Erythroblast (primary cell): ENCODE results near the gene ACACB.

ENCODE experiments used
- DNase-seq, 2 experiments: peaks; one replicate each; lab custom pipeline; 2025; lab: John Stamatoyannopoulos, UW
- GATA1 ChIP-seq: IDR thresholded peaks from 2 replicates; pipeline ENCODE4 v1.6.1; 2011; ENCODE audit warnings: low read depth, mild to moderate bottlenecking, control low read depth, low read length, moderate library complexity
- POLR2A ChIP-seq: IDR thresholded peaks from 2 replicates; pipeline ENCODE4 v1.6.1; 2011; ENCODE audit warnings: mild to moderate bottlenecking, low read length

ACACB gene

DNA sequence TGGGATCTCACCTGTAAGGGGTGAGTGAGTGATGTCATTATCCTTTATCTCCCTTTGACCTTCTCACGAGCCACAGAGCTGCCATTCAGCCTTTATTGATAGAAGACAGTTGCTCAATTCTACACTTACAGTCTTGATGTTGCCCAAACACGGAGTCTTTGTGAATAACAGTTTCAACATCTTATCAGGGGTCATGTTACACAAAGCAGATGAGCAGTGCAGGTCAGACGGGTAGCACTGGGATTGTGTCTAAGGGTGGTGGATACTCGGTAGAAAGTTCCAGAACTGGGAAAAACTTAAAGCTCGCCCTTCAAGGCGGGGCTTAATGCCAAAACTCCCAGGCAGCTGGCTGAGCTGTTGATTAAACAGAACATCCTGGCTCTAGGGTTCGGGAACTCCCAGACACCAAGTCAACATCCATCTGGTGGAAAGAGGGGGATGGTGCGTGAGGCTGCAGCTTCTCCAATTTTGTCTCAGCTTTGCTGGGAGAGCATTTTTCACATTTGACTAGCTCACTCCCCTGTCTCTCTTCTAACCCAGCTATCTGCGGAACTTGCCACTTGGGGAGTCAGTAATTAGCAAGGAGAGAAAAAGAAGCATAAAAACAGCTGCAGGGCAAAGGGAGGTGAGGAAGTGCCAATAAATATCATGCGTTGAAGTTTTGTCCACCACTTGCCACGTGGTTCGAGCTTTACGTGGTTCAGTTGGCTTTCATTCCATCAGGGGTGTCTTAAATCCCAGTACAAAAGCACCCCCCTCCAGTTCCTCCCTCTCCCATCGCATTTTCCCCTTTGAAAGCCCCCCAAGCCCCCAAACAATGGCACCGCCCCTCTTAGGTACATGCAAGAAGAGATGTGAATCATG is 161.7 kb downstream of the ACACB start:
- TF ChIP-seq GATA1 (no peak), POLR2A (no peak)
- no peak for DNase-seq

- DNase-seq = no peak
- TF ChIP-seq GATA1 (no peak), POLR2A (no peak)
Measured at GRCh38 chr12:109278912-109279311, 162.5 kb downstream of the ACACB start.

DNA sequence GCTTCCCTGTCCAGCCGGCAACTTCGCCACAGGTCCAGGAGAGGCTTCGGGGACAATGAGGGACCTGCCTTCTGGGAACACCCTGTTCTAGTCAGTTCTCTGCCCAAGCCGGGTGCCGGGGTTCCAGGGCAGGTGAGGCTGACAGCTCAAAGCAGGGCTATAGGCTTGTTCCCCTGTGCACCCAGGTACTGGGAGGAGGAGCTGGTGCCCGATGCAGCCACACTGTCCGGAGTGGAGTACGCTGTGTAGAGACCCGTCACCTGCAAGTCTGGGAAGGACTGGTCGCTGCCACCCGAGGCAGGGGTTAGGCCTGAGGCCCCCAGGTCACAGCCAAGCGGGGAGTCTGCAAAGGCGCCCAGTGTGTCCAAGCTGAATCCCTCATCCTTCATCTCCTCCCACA is 163.1 kb downstream of the ACACB start:
- TF ChIP-seq POLR2A (no peak), GATA1 (no peak)
- no peak for DNase-seq

GRCh38 chr12:109281452-109281851 is 165.1 kb downstream of the ACACB start:
- DNase-seq = no peak
- TF ChIP-seq GATA1 = no peak
- no peak for TF ChIP-seq POLR2A

GRCh38 chr12:109284392-109284791 is 168.0 kb downstream of the ACACB start:
- TF ChIP-seq POLR2A (no peak), GATA1 (no peak)
- no peak for DNase-seq

- TF ChIP-seq GATA1 (no peak), POLR2A (no peak)
- DNase-seq = no peak
Measured at GRCh38 chr12:109286252-109286651, 169.9 kb downstream of the ACACB start.

- no peak for TF ChIP-seq POLR2A
- TF ChIP-seq GATA1 = no peak
- no peak for DNase-seq
Measured at GRCh38 chr12:109286652-109287051, 170.3 kb downstream of the ACACB start.

DNA sequence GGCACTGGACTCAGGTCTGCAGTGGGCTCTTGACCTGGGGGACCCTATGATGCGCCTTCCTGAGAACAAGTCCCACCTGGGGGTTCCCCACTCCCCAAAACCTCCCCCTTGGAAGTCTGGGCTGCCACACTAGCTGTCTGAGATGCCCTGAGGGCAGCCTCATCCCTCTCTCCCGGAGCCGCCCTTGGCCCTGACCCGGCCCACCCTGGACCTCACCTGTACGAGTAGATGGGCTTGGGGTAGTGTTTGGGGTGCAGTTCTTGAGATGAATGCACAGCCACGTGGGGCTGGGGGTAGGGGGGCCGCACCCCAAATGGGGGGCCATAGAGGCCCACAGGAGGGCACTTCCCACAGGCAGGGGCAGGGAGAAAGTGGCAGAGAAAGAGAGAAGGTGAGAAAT is 170.8 kb downstream of the ACACB start:
- no peak for TF ChIP-seq GATA1
- TF ChIP-seq POLR2A = no peak
- no peak for DNase-seq

DNA sequence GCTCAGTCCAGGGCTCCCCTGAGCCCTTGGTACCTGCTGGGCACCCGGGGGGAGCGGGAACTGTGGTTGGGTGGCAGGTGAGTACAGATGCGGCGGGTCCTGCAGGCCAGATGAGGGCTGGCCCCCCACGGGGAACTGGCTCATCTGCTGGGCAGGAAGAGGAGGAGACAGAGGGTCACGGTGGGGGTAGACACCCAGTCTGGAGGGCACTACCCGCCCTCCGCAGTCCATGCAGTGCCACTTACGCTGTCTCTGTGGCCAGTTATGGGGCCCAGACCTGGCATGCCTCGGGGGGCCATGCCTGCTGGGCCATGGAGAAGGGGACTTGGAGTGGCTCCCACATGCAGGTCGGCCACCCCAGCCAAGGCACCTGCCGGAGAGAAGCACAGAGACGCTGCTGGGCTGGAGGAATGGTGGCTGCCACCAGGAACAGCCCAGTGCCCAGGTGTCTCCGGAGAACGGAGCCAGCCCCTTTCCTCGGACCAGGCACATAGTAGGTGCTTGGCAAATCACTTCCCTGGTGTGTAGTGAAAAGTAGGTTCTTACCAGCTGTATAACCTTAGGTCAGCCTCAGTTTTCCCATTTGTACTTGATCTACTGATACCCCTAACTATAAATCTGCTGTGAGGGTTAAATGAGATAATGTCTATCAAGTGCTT is 171.6 kb downstream of the ACACB start:
- no peak for TF ChIP-seq GATA1
- TF ChIP-seq POLR2A = no peak
- no peak for DNase-seq

DNA sequence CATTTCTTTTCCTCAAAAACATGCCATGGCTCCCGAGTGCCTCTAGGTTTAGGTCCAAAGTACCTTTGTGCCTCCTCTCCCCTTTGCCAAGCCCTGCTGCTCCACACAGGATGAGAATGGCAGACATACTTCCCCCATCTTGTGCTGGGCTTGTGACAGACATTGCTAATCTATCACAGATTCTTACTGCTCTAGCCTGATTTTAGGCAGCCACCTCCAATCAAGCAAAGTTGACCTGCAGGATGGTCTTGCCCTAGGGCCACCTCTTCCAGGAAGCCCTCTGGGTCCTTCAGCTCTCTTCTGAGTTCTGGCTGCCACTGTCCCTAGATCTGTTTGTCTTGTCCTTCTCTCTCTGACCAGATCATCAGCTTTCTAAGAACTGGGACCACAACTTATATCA is 172.2 kb downstream of the ACACB start:
- TF ChIP-seq POLR2A (no peak), GATA1 (no peak)
- no peak for DNase-seq

- no peak for TF ChIP-seq POLR2A
- TF ChIP-seq GATA1 = no peak
- no peak for DNase-seq
Measured at GRCh38 chr12:109289004-109289403, 172.6 kb downstream of the ACACB start.

- no peak for DNase-seq
- TF ChIP-seq GATA1 (no peak), POLR2A (no peak)
Measured at GRCh38 chr12:109289551-109289950, 173.2 kb downstream of the ACACB start.

DNA sequence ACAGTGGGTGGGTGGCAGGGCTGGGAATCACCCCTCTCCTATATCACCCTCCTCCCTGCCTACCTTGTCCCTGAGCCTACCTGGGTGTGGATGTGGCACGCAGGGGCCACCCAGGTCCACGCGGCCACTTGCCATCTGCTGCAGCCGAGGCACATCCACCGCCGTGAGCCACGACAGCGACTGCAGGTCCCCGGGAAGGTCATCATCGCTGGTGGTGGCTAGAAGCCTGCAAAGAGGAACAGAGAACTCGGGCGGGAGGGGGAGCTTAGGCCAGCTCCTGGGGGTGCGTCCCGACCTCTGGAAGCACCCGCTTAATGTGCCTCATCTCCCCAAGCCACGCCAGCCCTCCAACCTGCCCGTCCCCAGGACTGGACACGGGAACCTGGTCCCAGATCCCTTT is 173.7 kb downstream of the ACACB start:
- DNase-seq = no peak
- TF ChIP-seq POLR2A (no peak), GATA1 (no peak)

GRCh38 chr12:109291117-109291516 is 174.7 kb downstream of the ACACB start:
- DNase-seq = no peak

More at GRCh38 chr12:109291117-109291516, 174.7 kb downstream of the ACACB start:
- no peak for TF ChIP-seq POLR2A
- TF ChIP-seq GATA1 = no peak
